ENCODE measurements around the gene DYNLRB1.
"Not testable (repeated sequence)": the region's sequence is repeated elsewhere in the genome, so short reads cannot be mapped to it uniquely, and the experiment has no call there.

DYNLRB1 gene

DNA sequence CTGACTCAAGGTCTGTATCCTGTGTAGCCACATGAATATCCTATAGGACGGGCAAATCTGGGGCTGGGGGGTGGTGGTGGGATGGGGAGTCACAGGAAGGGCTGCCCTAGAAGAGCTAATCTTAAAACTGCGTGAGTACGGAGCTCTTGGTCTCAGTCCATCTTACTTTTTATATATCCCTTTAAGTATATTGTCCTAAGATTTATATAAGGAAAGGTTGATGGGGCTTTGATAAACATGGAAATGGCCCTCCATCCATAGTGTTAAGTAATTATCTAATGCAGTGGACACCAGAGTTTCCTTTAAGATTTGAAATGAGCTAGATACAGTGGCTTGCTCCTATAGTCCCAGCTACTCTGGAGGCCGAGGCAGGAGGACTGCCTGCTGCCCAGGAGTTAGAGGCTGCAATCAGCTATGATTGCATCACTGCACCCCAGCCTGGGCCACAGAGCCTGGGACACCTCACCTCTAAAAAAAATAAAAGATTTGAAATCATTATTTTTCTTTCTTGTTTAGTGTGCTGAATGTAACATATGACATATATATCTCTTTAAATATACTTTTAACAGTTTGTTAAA, 24.2 kb upstream of the DYNLRB1 start:
- H3K4me1 ChIP-seq (ENCODE audit: control insufficient read depth, insufficient read depth, low read length): no peaks in the 10 kb centered on the region
- peaks cover 5% of the 10 kb centered on the region for H3K36me3 ChIP-seq (ENCODE audit: control insufficient read depth, insufficient read depth, low read length)
- no peak overlapping the region for H3K4me3 ChIP-seq (ENCODE audit: low read depth, low read length)
- no peak overlapping the region for H3K9ac ChIP-seq (ENCODE audit: low read depth, low read length)
- no peaks in the 10 kb centered on the region for H3K27me3 ChIP-seq (ENCODE audit: control insufficient read depth, insufficient read depth, low read length)
- no peaks in the 10 kb centered on the region for H3K9me3 ChIP-seq (ENCODE audit: control insufficient read depth, insufficient read depth, low read length)

- H3K9me3 ChIP-seq (ENCODE audit: control insufficient read depth, insufficient read depth, low read length): no peaks in the 10 kb centered on the region
- H3K4me3 ChIP-seq (ENCODE audit: low read depth, low read length): no peak overlapping the region
- H3K27me3 ChIP-seq (ENCODE audit: control insufficient read depth, insufficient read depth, low read length): no peaks in the 10 kb centered on the region
- peaks cover 5% of the 10 kb centered on the region for H3K36me3 ChIP-seq (ENCODE audit: control insufficient read depth, insufficient read depth, low read length)
- H3K4me1 ChIP-seq (ENCODE audit: control insufficient read depth, insufficient read depth, low read length): no peaks in the 10 kb centered on the region
- H3K9ac ChIP-seq (ENCODE audit: low read depth, low read length): no peak overlapping the region
Observed at GRCh38 chr20:34493646-34494045, 22.6 kb upstream of the DYNLRB1 start.

GRCh38 chr20:34495307-34495706, 20.9 kb upstream of the DYNLRB1 start:
- no peaks in the 10 kb centered on the region for H3K27me3 ChIP-seq (ENCODE audit: control insufficient read depth, insufficient read depth, low read length)
- no peaks in the 10 kb centered on the region for H3K9me3 ChIP-seq (ENCODE audit: control insufficient read depth, insufficient read depth, low read length)
- no peaks in the 10 kb centered on the region for H3K4me1 ChIP-seq (ENCODE audit: control insufficient read depth, insufficient read depth, low read length)
- no peak overlapping the region for H3K9ac ChIP-seq (ENCODE audit: low read depth, low read length)
- H3K36me3 ChIP-seq (ENCODE audit: control insufficient read depth, insufficient read depth, low read length): peaks cover 5% of the 10 kb centered on the region
- no peak overlapping the region for H3K4me3 ChIP-seq (ENCODE audit: low read depth, low read length)

DNA sequence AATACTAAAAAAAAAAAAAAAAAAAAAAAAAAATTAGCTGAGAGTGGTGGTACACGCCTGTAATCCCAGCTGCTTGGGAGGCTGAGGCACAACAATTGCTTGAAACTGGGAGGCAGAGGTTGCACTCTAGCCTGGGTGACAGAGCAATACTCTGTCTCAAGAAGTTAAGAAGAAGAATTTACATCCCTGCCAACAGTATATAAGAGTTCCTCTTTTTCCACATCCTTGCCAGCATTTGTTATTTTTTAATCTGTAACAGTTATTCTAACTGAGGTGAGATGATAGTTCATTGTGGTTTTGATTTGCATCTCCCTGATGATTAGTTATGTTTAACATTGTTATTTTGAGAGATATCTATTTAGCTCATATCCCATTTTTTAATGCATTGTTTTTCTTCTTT, 20.3 kb upstream of the DYNLRB1 start:
- Histone ChIP-seq H3K4me3 (ENCODE audit: low read depth, low read length) (no peak overlapping the region), H3K4me1 (ENCODE audit: control insufficient read depth, insufficient read depth, low read length) (no peaks in the 10 kb centered on the region), H3K36me3 (ENCODE audit: control insufficient read depth, insufficient read depth, low read length) (peaks cover 5% of the 10 kb centered on the region), H3K9ac (ENCODE audit: low read depth, low read length) (no peak overlapping the region), H3K9me3 (ENCODE audit: control insufficient read depth, insufficient read depth, low read length) (no peaks in the 10 kb centered on the region), H3K27me3 (ENCODE audit: control insufficient read depth, insufficient read depth, low read length) (no peaks in the 10 kb centered on the region)

- H3K36me3 ChIP-seq (ENCODE audit: control insufficient read depth, insufficient read depth, low read length); H3K9ac ChIP-seq (ENCODE audit: low read depth, low read length); H3K27me3 ChIP-seq (ENCODE audit: control insufficient read depth, insufficient read depth, low read length); H3K4me3 ChIP-seq (ENCODE audit: low read depth, low read length); H3K4me1 ChIP-seq (ENCODE audit: control insufficient read depth, insufficient read depth, low read length); H3K9me3 ChIP-seq (ENCODE audit: control insufficient read depth, insufficient read depth, low read length): not testable (repeated sequence)
Observed at GRCh38 chr20:34497596-34497995, 18.6 kb upstream of the DYNLRB1 start.

DNA sequence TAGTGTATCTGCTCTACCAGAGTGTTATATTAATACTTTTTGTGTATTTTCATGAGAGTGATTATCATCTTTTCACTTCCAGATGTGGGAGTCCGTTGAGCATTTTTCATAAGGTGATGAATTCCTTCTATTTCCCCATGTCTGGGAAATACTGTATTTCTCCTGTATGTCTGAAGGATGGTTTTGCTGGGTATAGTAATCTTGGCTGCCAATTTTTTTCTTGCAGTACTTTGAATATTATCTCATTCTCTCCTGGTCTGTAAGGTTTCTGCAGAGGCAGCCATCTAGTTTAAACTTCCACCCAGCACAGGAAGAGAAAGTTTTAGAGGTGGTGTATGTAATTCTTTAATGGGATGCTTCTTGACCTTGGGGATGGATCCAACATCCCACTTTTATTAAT, 15.4 kb upstream of the DYNLRB1 start:
- no peaks in the 10 kb centered on the region for H3K27me3 ChIP-seq (ENCODE audit: control insufficient read depth, insufficient read depth, low read length)
- no peaks in the 10 kb centered on the region for H3K9me3 ChIP-seq (ENCODE audit: control insufficient read depth, insufficient read depth, low read length)
- H3K9ac ChIP-seq (ENCODE audit: low read depth, low read length): no peak overlapping the region
- H3K4me1 ChIP-seq (ENCODE audit: control insufficient read depth, insufficient read depth, low read length): no peaks in the 10 kb centered on the region
- no peaks in the 10 kb centered on the region for H3K36me3 ChIP-seq (ENCODE audit: control insufficient read depth, insufficient read depth, low read length)
- H3K4me3 ChIP-seq (ENCODE audit: low read depth, low read length): no peak overlapping the region

DNA sequence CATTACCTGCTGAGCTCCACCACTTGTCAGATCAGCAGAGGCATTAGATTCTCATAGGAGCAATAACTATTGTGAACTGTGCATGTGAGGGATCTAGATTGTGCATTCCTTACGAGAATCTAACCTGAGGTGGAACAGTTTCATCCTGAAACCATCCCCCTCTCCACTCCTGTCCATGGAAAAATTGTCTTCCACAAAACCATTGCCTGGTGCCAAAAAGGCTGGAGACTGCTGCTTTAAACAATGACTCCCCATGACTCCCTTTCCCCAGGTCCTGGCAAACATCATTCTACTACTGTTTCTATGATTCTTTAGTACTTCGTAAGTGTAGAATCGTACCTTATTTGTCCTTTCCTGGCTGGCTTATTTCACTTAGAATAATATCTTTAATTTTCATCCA, 9.7 kb upstream of the DYNLRB1 start:
- no peaks in the 10 kb centered on the region for H3K4me1 ChIP-seq (ENCODE audit: control insufficient read depth, insufficient read depth, low read length)
- no peaks in the 10 kb centered on the region for H3K9me3 ChIP-seq (ENCODE audit: control insufficient read depth, insufficient read depth, low read length)
- no peak overlapping the region for H3K9ac ChIP-seq (ENCODE audit: low read depth, low read length)
- no peaks in the 10 kb centered on the region for H3K36me3 ChIP-seq (ENCODE audit: control insufficient read depth, insufficient read depth, low read length)
- no peaks in the 10 kb centered on the region for H3K27me3 ChIP-seq (ENCODE audit: control insufficient read depth, insufficient read depth, low read length)
- H3K4me3 ChIP-seq (ENCODE audit: low read depth, low read length): no peak overlapping the region

DNA sequence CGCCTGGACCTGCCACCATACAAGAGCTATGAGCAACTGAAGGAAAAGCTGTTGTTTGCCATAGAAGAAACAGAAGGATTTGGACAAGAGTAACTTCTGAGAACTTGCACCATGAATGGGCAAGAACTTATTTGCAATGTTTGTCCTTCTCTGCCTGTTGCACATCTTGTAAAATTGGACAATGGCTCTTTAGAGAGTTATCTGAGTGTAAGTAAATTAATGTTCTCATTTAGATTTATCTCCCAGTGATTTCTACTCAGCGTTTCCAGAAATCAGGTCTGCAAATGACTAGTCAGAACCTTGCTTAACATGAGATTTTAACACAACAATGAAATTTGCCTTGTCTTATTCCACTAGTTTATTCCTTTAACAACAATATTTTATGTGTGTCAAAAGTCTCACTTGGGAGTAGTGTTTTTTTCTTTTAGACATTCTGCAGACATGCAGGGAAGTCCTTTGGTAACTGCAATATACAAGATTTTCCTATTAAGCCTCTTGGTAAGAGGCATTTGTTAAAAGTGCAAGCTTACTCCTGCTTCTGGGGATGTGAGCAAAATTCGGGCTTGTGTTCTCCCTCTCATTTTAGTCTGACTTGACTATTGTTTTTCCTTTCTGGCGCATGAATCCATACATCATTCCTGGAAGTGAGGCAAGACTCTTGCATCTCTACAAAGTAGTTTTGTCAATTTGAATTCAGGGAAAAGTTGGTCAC, 8.4 kb upstream of the DYNLRB1 start:
- Histone ChIP-seq H3K36me3 (ENCODE audit: control insufficient read depth, insufficient read depth, low read length) (peaks cover 2% of the 10 kb centered on the region), H3K9ac (ENCODE audit: low read depth, low read length) (no peak overlapping the region), H3K4me3 (ENCODE audit: low read depth, low read length) (no peak overlapping the region), H3K9me3 (ENCODE audit: control insufficient read depth, insufficient read depth, low read length) (no peaks in the 10 kb centered on the region), H3K4me1 (ENCODE audit: control insufficient read depth, insufficient read depth, low read length) (no peaks in the 10 kb centered on the region), H3K27me3 (ENCODE audit: control insufficient read depth, insufficient read depth, low read length) (no peaks in the 10 kb centered on the region)

DNA sequence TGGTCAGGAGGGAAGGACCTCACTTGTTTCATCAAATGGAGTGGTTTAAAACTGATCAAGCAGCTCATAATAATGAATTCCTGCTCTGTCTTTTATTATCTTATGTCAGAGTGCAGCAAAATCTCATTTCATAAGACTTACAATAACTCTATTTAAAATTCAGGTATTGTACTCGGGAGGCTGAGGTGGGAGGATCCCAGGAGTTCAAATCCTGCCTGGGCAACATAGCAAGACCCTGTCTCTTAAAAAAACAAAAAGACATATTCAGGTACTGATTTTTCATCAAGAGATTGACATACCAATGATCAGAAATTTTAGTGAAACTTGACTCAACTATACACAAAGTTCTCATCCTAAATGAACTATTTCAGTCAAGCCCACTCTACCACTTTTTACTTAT, 5.6 kb upstream of the DYNLRB1 start:
- Histone ChIP-seq H3K36me3 (ENCODE audit: control insufficient read depth, insufficient read depth, low read length) (peaks cover 4% of the 10 kb centered on the region), H3K4me1 (ENCODE audit: control insufficient read depth, insufficient read depth, low read length) (no peaks in the 10 kb centered on the region), H3K9ac (ENCODE audit: low read depth, low read length) (no peak overlapping the region), H3K27me3 (ENCODE audit: control insufficient read depth, insufficient read depth, low read length) (no peaks in the 10 kb centered on the region), H3K9me3 (ENCODE audit: control insufficient read depth, insufficient read depth, low read length) (no peaks in the 10 kb centered on the region), H3K4me3 (ENCODE audit: low read depth, low read length) (no peak overlapping the region)

- Histone ChIP-seq H3K4me3 (ENCODE audit: low read depth, low read length) (no peak overlapping the region), H3K9me3 (ENCODE audit: control insufficient read depth, insufficient read depth, low read length) (no peaks in the 10 kb centered on the region), H3K4me1 (ENCODE audit: control insufficient read depth, insufficient read depth, low read length) (no peaks in the 10 kb centered on the region), H3K27me3 (ENCODE audit: control insufficient read depth, insufficient read depth, low read length) (no peaks in the 10 kb centered on the region), H3K36me3 (ENCODE audit: control insufficient read depth, insufficient read depth, low read length) (peaks cover 4% of the 10 kb centered on the region), H3K9ac (ENCODE audit: low read depth, low read length) (no peak overlapping the region)
Observed at GRCh38 chr20:34511891-34512265, 4.3 kb upstream of the DYNLRB1 start.

GRCh38 chr20:34512266-34512954, 3.8 kb upstream of the DYNLRB1 start:
- Histone ChIP-seq H3K4me3 (ENCODE audit: low read depth, low read length) (no peak overlapping the region), H3K4me1 (ENCODE audit: control insufficient read depth, insufficient read depth, low read length) (no peaks in the 10 kb centered on the region), H3K27me3 (ENCODE audit: control insufficient read depth, insufficient read depth, low read length) (no peaks in the 10 kb centered on the region), H3K9ac (ENCODE audit: low read depth, low read length) (no peak overlapping the region), H3K36me3 (ENCODE audit: control insufficient read depth, insufficient read depth, low read length) (peaks cover 4% of the 10 kb centered on the region), H3K9me3 (ENCODE audit: control insufficient read depth, insufficient read depth, low read length) (no peaks in the 10 kb centered on the region)

DNA sequence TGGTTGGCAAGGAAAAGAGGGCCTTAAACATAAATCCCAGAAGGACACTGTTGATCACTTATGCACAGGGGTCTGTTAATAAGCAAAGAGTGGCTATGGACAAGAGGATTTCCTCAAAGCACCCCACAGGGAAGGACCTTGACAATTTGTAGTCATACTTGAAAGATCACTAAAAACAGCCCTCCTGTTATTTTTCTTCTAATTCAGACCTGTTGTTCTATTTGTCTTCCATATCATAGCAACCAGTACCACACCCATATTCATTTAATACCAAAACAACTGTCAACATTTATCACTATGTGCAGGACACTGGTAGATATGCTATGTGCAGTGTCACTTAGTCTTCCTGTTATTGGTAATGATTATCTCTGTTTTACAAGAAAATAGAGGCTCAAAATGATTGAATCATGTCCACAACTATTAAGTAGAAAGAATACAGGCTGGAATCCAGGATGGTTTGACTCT, 3.2 kb upstream of the DYNLRB1 start:
- no peaks in the 10 kb centered on the region for H3K9me3 ChIP-seq (ENCODE audit: control insufficient read depth, insufficient read depth, low read length)
- no peak overlapping the region for H3K9ac ChIP-seq (ENCODE audit: low read depth, low read length)
- no peaks in the 10 kb centered on the region for H3K4me1 ChIP-seq (ENCODE audit: control insufficient read depth, insufficient read depth, low read length)
- peaks cover 4% of the 10 kb centered on the region for H3K36me3 ChIP-seq (ENCODE audit: control insufficient read depth, insufficient read depth, low read length)
- H3K4me3 ChIP-seq (ENCODE audit: low read depth, low read length): no peak overlapping the region
- H3K27me3 ChIP-seq (ENCODE audit: control insufficient read depth, insufficient read depth, low read length): no peaks in the 10 kb centered on the region
